Measurements from ENCODE around the gene SYCE1.
"Not testable (repeated sequence)": the region's sequence is repeated elsewhere in the genome, so short reads cannot be mapped to it uniquely, and the experiment has no call there.

The SYCE1 gene, protein sequence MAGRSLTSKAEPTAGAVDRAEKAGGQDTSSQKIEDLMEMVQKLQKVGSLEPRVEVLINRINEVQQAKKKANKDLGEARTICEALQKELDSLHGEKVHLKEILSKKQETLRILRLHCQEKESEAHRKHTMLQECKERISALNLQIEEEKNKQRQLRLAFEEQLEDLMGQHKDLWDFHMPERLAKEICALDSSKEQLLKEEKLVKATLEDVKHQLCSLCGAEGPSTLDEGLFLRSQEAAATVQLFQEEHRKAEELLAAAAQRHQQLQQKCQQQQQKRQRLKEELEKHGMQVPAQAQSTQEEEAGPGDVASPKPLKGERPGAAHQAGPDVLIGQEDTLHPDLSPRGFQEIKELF

DNA sequence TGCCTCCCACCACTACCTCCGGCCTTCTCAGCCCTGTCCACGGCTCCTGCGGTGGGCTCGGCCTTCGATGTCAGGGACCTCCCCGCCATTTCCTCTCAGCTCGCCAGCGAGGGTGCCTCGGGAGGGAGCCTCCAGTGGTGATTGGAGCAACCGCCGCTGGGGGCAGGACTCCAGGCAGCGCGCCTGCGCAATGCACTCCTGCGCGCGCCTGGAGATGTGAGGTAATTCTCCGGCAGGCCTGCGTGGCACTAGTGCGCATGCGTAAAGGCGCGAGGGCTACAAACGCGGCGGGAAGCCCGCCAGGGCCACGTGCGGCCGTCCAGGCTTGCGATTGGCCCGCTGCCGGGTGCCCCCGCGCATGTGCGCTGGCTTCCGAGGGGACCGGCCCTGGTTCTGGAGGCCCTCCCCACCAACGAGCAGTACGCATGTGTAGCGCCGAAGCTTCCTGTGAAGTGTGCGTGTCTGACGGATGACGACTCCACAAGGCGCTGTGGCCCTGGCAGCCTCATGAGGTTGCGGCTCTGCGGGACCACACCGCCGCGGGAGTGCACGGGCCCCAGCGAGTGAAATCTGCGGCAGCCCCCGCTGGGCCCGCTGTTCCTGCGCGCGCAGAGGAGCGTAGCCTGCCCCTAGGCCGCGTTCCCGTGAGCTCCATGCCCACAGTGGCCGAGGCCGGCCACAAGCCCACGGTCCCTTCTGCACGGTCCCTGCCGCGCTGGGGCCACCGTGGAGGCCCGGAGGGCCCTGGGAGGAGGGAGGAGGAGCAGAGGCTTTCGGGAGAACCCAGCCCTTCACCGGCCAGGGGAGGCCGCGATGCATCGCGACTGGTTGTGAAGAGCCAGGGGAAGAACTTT, at the start of gene SYCE1:
TSS of gene SYCE1 (minus strand) at position 143 of the 854 bp plus-strand sequence. CDS start at position 89, 54 bp downstream.
- no peak for DNase-seq (ENCODE audit: insufficient read length, low spot score)
- no peak for TF ChIP-seq POLR2A (IDR thresholded peaks at IDR 0.05; ENCODE audit: low read depth, low read length)
- no peak for FAIRE-seq

GRCh38 chr10:133614830-133615580, 49.6 kb upstream of the SYCE1 start:
- DNase-seq (ENCODE audit: insufficient read length, low spot score) (no peak), FAIRE-seq (no peak)
- TF ChIP-seq POLR2A (IDR thresholded peaks at IDR 0.05; ENCODE audit: low read depth, low read length): no peak

- DNase-seq (ENCODE audit: insufficient read length, low spot score): no peak
- TF ChIP-seq POLR2A (IDR thresholded peaks at IDR 0.05; ENCODE audit: low read depth, low read length): no peak
- FAIRE-seq: no peak
Measured at GRCh38 chr10:133613699-133614098, 48.3 kb upstream of the SYCE1 start.

DNA sequence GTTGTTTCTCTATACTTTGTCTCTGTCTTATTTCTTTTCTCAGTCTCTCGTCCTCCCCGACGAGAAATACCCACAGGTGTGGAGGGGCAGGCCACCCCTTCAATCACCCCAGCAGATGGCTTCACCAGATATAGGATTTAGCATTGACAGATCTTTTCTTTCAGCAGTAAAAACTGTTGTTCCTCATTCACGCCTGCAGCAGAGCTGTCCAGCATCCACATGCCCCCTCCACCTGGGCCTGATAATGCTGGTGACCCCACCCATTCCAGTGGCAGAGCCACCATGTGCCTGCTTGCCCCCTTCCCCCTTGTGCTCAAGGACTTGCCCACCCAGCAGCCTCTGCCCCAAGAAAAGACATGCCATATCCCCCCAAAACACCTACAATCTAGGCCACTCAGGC, 45.7 kb upstream of the SYCE1 start:
- FAIRE-seq (no peak), DNase-seq (ENCODE audit: insufficient read length, low spot score) (no peak)
- no peak for TF ChIP-seq POLR2A (IDR thresholded peaks at IDR 0.05; ENCODE audit: low read depth, low read length)

DNA sequence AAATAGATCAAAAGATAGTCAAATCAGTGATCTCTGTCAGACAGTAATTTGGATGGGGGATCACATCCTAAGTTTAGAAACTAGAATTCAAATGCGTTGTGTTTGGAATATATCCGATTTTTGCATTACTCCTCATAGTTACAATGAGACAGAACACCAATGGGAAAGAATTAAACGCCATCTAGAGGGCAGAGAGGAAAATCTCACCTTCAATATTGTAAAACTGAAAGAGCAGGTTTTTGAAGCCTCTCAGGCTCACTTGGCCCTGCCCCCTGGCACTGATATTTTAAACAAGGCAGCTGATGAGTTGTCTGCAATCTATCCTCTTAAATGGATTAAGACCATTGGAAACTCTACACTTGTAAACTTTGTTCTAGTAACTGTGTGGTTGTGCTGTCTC, 43.5 kb upstream of the SYCE1 start:
- no peak for FAIRE-seq
- no peak for DNase-seq (ENCODE audit: insufficient read length, low spot score)
- no peak for TF ChIP-seq POLR2A (IDR thresholded peaks at IDR 0.05; ENCODE audit: low read depth, low read length)

DNA sequence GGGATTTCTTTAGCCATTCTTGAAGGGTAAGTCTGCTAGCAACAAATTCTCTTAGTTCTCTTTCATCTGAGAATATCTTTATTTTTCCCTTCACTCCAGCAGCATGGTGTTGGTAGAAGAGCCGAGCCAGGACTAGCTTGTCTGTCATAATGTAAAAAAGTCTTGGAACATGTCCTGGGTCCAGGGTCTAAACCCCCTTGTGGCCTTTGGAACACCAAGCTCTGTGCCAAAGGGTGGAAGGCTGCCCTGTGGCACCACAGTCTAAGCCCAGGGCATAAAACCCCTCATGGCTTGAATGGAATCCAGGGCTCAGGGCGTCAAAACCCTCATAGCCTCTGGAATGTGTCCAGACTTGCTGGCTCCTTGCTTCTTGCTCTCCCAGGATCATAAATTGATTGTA, 38.1 kb upstream of the SYCE1 start:
- not testable (repeated sequence) for FAIRE-seq; DNase-seq (ENCODE audit: insufficient read length, low spot score)

DNA sequence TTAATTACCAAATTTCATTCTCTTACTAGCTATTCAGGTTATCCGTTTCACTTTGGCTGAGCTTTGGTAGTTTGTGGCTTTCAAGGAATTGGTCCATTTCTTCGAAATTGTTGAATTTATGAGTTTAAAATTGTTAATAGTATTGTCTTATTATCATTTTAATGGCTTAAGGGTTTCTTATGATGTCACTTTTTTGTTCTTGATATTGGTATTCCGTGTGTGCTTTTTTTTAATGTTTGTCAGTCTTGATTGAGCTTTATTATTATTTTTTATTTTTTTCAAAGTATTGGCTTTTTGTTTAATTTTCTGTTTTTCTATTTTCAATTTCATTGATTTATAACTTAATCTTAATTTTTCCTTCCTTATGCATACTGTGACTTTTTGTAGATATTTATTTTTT, 35.3 kb upstream of the SYCE1 start:
- no peak for TF ChIP-seq POLR2A (IDR thresholded peaks at IDR 0.05; ENCODE audit: low read depth, low read length)
- no peak for DNase-seq (ENCODE audit: insufficient read length, low spot score)
- FAIRE-seq: no peak

DNA sequence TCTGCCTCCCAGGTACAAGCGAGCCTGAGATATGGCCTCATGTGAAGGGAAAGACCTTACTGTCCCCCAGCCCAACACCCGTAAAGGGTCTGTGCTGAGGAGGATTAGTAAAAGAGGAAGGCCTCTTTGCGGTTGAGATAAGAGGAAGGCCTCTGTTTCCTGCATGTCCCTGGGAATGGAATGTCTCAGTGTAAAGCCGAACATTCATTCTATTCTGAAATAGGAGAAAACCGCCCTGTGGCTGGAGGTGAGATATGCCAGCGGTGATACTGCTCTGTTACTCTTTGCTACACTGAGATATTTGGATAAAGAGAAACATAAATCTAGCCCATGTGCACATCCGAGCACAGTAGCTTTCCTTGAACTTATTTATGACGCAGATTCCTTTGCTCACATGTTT, 34.5 kb upstream of the SYCE1 start:
- DNase-seq (ENCODE audit: insufficient read length, low spot score); FAIRE-seq: not testable (repeated sequence)

- no peak for DNase-seq (ENCODE audit: insufficient read length, low spot score)
- no peak for TF ChIP-seq POLR2A (IDR thresholded peaks at IDR 0.05; ENCODE audit: low read depth, low read length)
- FAIRE-seq: no peak
Measured at GRCh38 chr10:133592716-133593115, 27.3 kb upstream of the SYCE1 start.

- FAIRE-seq (no peak), DNase-seq (ENCODE audit: insufficient read length, low spot score) (no peak)
- no peak for TF ChIP-seq POLR2A (IDR thresholded peaks at IDR 0.05; ENCODE audit: low read depth, low read length)
Measured at GRCh38 chr10:133590970-133591359, 25.6 kb upstream of the SYCE1 start.

- FAIRE-seq (no peak), DNase-seq (ENCODE audit: insufficient read length, low spot score) (no peak)
- no peak for TF ChIP-seq POLR2A (IDR thresholded peaks at IDR 0.05; ENCODE audit: low read depth, low read length)
Measured at GRCh38 chr10:133590226-133590969, 25.0 kb upstream of the SYCE1 start.

GRCh38 chr10:133577037-133577436, 11.7 kb upstream of the SYCE1 start:
- not testable (repeated sequence) for FAIRE-seq; DNase-seq (ENCODE audit: insufficient read length, low spot score)

GRCh38 chr10:133573460-133573859, 8.1 kb upstream of the SYCE1 start:
- FAIRE-seq; DNase-seq (ENCODE audit: insufficient read length, low spot score): not testable (repeated sequence)

DNA sequence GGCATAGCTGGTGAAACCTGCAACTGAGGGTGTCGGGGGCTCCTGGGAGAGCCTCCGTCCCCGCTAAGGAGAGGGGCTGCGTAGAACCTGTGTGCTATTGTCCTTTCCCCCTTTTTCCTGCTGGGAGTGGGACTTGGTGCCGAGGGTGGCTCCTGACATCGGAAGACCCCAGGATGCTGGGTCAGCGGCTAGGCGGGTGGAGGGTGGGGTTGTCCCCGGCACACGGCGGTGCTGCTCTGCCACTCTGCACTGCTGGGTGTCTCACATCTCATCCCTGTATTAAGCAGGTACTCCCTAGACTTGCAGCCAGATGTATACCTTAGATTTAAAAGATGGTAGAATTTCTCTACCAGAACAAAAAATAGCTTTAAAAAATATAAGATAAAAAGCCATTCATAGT, 6.7 kb upstream of the SYCE1 start:
- not testable (repeated sequence) for FAIRE-seq; DNase-seq (ENCODE audit: insufficient read length, low spot score)

- not testable (repeated sequence) for DNase-seq (ENCODE audit: insufficient read length, low spot score); FAIRE-seq
Measured at GRCh38 chr10:133569801-133570200, 4.4 kb upstream of the SYCE1 start.

DNA sequence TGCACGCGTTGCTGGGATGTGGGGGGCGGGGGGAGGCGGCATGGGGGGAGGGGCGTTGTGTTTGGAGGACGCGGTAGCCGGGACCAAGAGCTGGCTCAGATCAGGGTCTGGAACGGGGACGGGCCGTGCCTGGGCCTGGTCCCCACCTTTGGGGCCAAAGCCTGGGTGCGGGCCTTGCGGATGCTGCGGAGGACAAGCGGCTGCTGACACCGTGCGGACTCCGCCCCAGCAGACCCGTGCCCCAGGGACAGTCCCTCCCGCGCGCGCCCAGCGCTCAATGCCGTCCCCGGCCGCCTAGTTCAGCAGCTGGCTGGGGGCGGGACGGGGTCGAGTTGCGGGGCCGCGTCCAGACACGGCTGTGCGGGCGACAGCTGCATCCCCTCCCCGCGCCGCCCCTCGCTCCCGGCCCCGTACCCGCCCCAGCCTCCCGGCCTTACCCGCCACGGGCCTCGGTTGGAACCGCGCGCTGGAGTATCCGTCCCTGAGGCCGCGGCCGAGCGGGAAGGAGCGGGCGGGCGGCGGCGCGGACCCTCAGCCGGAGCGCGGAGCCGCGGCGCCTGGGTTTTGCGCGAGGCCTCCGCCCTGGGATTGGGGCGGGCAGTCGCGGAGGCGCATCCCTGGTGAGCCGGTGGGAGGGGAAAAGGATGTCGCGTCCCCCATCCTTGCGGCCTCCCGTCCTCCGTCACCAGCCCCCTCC, 3.6 kb upstream of the SYCE1 start:
- FAIRE-seq; DNase-seq (ENCODE audit: insufficient read length, low spot score): not testable (repeated sequence)
